GM19099 (cell line): ENCODE results near the gene CHIA.

Source experiments
- POLR2A ChIP-seq: IDR thresholded peaks from 3 replicates; pipeline ENCODE4 v1.6.1; 2011; ENCODE audit warnings: low read depth; ENCODE audit not compliant: insufficient read length; ENCODE audit errors: extremely low read depth

Gene CHIA

GRCh38 chr1:111274653-111275052, 16.0 kb upstream of the CHIA start:
- no peak for TF ChIP-seq POLR2A

DNA sequence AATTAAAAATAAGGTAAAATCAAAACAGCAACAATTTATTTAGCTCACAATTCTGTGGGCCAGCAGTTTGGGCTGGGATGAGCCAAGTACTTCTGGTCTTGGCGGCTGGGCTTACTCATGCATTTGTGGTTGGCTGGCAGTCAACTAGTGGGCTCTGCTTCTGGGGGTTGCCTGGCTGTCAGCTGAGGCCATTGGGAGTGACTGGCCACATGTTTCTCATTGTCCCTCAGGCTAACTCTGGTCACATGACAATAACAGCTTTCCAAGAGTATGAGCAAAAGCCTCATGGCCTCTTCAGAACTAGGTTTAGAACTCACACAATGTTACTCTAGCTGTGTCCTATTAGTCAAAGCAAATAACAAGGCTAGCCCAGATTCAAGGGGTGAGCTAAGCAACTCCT, 15.6 kb upstream of the CHIA start:
- no peak for TF ChIP-seq POLR2A

- TF ChIP-seq POLR2A, result no peak
Observed at GRCh38 chr1:111275780-111276433, 14.7 kb upstream of the CHIA start.

DNA sequence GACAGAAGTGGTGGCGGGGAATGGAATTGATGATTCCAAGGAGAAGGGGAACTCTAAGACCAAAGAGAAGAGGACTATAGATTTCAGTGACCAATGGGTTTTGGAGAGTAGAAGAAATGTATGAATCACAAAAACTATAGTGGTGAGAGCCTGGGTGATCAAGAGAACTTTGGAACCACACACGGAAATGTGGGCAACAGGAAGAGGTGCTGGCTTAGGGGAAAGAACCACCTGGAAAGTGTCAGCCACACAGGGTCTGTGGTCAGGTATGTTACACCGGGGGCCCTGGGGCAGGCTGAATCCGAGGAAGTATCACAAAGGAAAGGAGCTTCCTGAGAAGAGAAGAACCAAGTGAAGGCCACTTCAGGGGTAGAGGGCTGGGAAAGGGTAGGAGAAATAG, 11.5 kb upstream of the CHIA start:
- no peak for TF ChIP-seq POLR2A

DNA sequence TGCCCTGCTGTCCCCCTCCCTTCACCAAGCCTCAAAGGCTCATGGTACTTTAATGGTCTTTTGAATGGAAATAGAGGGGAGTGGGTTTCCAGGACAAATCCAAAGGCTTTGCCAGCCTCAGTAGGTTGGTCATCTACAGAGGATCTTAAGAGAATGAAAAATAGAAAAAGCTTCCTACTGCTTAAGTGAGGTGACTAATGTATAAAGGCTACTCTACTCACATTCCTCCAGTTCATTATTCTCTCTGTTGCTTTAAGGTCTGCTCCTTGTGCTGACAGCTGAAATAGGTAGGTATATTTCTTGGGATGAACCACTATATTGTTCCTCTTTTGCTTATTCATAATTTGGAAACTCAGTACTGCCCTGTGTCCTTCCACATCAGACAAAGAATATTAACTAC, 10.4 kb upstream of the CHIA start:
- TF ChIP-seq POLR2A, result no peak

DNA sequence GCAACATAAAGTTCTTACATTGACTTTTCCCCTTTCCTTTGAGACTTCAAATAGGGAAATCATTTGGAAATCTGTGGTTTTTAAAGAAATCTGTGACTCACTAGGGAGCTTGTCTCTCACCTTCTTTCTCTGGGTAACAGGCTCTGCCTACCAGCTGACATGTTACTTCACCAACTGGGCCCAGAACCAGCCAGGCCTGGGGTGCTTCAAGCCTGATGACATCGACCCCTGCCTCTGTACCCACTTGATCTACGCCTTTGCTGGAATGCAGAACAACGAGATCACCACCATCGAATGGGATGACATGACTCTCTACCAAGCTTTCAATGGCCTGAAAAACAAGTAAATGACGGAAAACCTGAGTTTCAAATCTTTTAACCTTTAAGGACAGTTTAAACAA, 9.2 kb upstream of the CHIA start:
- no peak for TF ChIP-seq POLR2A

DNA sequence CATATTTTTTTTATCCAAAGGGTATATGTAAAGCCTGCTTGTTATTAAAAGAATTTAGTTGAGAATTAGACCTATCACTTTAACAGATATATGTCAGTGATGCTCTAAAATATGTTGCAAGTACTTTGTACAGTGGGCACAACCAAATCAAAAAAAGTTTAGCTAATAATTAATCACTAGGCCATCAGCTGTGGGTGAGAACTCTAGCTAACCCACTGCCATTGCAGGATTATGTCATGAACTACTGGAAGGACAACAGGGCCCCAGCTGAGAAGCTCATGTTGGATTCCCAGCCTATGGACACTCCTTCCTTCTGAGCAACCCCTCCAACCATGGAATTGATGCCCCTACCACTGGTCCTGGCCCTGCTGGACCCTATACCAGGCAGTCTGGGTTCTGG, 6.8 kb upstream of the CHIA start:
- TF ChIP-seq POLR2A, result no peak

GRCh38 chr1:111285879-111286278, 4.8 kb upstream of the CHIA start:
- no peak for TF ChIP-seq POLR2A

DNA sequence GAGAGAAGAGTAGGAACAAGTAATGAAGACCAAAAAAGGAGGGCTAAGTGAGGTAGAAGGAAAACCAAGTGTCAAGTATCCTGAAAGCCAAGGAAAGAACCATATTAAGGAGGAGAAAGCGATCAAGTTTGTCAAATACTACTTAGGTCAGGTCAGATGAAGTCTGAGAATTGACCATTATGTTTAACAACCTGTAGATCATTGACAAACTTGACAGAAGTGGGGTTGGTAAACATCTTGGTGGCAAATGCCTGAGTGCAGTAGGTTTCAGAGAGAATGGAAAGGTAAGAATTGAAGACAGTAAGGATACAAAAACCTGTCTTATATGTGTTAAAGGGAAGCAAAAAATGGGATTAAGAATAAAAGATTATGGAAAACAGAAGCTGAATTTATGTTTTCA, 3.7 kb upstream of the CHIA start:
- TF ChIP-seq POLR2A, result no peak

DNA sequence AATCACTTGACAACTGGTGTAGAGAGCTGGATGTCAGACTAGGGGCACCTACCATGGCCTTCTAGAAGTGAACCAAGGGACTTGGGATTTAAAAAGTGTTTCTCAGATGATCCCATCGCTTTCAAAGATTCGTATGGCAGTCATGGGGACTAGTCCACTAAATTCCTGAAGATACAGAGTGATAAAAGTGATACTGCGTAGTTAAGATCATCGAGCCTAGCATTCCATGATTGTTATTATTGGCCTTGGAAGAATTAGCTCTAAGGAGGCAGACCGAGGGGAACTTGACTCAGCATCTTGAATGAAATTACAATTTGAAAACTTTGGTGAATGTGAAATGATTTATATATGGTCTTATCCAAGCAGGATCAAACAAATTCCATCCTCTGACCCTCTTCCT, 1.3 kb upstream of the CHIA start:
- no peak for TF ChIP-seq POLR2A

DNA sequence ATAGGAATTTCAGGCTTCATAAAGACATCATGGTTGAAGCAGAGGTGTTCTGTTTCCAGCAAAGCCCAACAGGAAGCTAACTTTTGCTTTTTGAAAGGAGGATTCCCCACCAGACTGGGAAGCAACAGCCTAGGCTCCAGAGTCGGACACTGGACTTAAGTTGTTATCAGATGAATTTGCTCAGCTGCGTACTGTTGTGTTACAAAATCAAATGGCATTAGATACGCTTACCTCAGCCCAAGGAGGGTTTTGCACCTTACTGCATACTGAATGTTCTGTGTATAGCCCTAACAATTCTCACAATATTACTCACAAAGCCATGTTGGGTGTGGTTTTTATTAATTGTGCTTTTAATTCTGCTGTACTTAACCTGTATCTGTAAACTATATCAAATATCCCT, 547 bp upstream of the CHIA start:
- TF ChIP-seq POLR2A, result no peak

- TF ChIP-seq POLR2A, result no peak
Observed at GRCh38 chr1:111294390-111294789, 3.7 kb downstream of the CHIA start.

GRCh38 chr1:111302374-111302773, 11.7 kb downstream of the CHIA start:
- TF ChIP-seq POLR2A, result no peak

DNA sequence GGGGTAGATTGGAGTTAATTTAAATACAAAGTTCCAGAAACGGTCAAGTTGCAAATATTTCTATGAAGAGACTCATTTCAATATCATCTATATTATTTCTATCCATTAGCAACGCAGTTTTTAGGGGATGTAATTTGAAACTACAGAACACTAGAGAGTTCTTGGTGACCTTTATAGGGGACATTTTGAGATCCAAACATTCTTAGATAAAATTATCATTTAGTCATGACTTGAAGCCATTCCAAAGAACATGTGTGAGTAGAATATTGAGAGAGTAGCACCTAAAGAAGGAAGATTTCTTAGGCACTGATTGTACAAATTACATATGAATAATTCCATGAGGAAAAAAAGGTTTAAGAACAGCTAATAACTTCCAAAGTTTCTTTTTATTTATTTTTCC, 19.0 kb downstream of the CHIA start:
- no peak for TF ChIP-seq POLR2A

GRCh38 chr1:111318523-111318922, 27.9 kb downstream of the CHIA start:
- TF ChIP-seq POLR2A, result no peak

DNA sequence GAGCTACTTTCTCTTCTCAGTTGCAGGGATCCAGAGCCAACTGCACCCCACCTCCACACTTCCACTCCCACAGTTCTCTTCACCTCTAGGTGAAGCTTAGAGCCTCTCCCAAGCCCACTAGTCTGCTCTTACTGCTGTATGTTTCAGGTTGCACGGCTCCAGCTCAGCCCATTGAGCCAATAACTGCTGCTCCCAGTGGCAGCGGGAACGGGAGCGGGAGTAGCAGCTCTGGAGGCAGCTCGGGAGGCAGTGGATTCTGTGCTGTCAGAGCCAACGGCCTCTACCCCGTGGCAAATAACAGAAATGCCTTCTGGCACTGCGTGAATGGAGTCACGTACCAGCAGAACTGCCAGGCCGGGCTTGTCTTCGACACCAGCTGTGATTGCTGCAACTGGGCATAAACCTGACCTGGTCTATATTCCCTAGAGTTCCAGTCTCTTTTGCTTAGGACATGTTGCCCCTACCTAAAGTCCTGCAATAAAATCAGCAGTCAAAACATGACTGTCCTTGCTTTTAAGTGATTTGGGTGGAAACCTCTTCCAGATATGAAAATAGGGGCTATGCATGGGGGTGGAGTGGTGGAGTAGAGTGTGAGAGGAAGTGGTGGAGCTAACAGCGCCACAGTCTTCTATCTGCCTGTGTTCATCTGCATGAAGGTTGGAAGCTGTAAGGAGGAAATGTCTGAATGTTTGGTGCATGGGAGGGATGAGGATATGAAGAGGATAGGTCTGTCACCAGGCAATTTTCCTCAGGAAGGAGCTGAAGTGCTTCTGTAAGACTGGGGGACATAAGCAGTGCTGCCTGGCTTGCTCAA, 29.6 kb downstream of the CHIA start:
- TF ChIP-seq POLR2A, result no peak
